Coronary artery (tissue), 2 donors: ENCODE data around the gene GABRR1.

Experiments
- DNase-seq: peaks from one replicate; pipeline ENCODE4 v3.0.0-alpha.2; 2017; ENCODE audit warnings: low spot score
- H3K27ac ChIP-seq, 2 donors: fragments of 200-600 bp; sonication (generic); one replicate each; pipeline ENCODE4 v1.5.1; 2016 to 2019
- H3K4me3 ChIP-seq: fragments of 200-600 bp; sonication (generic); 2 replicates; pipeline ENCODE4 v1.5.1; 2016; ENCODE audit warnings: mild to moderate bottlenecking, moderate library complexity
- CTCF ChIP-seq: fragments of 200-600 bp; sonication (generic); IDR thresholded peaks from one replicate; pipeline ENCODE4 v1.5.1; 2019; ENCODE audit warnings: antibody characterized with exemption

The GABRR1 gene

GRCh38 chr6:89221129-89221528, 4.0 kb upstream of the GABRR1 start:
- no peak for TF ChIP-seq CTCF
- DNase-seq: no peak
- Histone ChIP-seq H3K27ac (no peak overlapping the region), H3K4me3 (no peak overlapping the region)

GRCh38 chr6:89216411-89216810, 747 bp downstream of the GABRR1 start:
- Histone ChIP-seq H3K4me3 (no peak overlapping the region), H3K27ac (no peak overlapping the region)
- DNase-seq: no peak
- TF ChIP-seq CTCF: no peak

GRCh38 chr6:89215391-89215790, 1.8 kb downstream of the GABRR1 start:
- no peak overlapping the region for H3K4me3 ChIP-seq
- TF ChIP-seq CTCF: no peak
- no peak for DNase-seq
- no peak overlapping the region for H3K27ac ChIP-seq

GRCh38 chr6:89214197-89214596, 3.0 kb downstream of the GABRR1 start:
- Histone ChIP-seq H3K4me3 (no peak overlapping the region), H3K27ac (no peak overlapping the region)
- DNase-seq: no peak
- no peak for TF ChIP-seq CTCF

GRCh38 chr6:89212472-89212871, 4.7 kb downstream of the GABRR1 start:
- DNase-seq: no peak
- TF ChIP-seq CTCF: no peak
- Histone ChIP-seq H3K27ac (no peak overlapping the region), H3K4me3 (no peak overlapping the region)

GRCh38 chr6:89209457-89209856, 7.7 kb downstream of the GABRR1 start:
- no peak for DNase-seq
- Histone ChIP-seq H3K27ac (no peak overlapping the region), H3K4me3 (no peak overlapping the region)
- no peak for TF ChIP-seq CTCF

GRCh38 chr6:89208551-89208950, 8.6 kb downstream of the GABRR1 start:
- H3K27ac ChIP-seq: no peak overlapping the region
- DNase-seq: no peak
- no peak overlapping the region for H3K4me3 ChIP-seq
- TF ChIP-seq CTCF: no peak
